Inferior parietal cortex (tissue), 1 donor: ENCODE results near the gene PPP1R13B.

Experiments
- DNase-seq: peaks from one replicate; pipeline ENCODE4 v3.0.0-alpha.2; 2016; ENCODE audit errors: extremely low spot score

The PPP1R13B gene

DNA sequence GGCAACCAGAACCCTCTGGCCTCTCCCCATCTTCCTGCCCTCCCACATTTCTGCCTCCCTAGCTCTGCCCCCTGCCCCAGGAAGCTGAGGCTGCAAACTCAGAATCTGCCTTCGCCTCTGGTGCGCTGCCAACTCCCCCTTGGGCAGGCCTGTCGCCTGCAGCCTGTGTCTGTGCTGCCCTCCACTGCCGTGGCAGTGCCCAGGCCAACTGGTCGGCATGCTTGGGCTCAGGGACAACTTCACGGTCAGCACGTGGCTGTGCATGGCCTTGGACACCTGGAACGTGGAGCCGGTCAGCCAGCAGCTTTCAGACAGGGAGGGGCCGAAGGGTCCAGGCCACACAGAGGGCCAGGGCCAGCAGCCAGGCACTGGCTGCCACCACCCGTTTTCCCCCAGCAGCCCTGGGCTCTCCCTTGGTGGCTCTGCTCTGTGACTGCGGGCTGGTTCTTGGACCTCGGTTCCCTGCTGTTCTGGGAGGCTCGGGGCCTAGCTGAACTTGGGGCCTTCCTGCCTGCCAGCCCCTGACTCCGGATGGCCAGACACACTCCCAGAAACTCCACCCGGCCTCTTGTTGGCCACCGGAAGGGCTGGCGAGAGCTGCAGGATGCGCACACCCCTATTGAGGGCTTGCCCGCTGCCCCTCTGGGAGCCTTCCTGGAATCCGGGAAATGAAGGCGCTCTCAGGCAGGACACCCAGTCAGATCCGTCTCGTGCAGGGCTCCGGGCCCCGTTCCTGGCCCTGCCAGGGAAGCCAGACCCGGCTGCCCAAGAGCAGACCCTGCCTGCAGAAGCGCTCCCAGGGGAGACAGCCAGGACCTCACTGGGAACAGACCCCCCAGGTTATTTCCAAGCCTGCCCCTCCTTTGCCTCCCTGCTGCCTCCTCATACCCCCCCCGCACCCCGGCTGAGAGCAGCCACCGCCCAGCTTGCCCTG is 34.2 kb upstream of the PPP1R13B start:
- no peak for DNase-seq

DNA sequence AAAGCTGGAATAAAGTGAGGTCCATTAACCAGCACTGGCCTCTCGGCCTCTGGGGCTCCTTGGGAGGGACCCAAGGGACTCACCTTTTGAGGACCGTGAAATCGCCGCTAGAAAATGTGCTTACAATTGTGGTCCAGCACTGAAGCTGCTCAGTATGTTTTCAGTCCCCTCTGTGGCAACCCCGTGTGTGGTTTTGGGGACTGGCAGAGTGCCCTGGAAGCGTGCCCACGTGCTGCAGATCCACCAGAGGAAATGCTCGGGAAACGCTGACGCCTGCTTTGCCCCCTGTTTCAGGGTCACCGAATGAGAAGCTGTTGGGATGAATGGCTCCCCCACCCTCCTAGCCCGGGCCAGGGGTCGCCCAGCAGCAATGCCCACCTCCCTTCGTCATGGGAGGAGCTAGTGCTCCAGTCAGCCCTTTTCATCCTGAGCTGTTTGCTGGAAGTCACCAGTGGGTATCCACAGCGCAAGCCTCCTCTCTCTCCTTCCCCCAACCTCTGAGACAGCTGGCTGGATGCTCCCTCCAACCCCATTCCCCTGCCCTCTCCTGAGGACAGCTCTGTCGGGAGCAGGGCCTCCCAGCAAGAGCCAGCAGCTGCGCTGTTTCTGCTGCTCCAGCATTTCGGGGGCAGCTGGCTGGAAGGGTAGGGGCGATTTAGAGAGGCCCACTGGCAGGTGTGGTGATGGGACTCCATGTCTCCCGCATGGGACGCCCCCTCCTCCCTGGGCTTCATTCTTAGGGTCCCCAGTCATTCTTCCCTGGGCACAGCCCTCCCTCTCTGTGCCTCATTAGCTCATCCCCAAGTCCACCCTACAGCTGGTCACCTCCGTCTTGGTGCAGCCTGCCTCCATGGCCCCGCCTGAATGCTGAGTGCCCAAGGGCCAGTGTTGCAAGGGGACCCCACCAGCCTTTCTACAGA is 33.2 kb upstream of the PPP1R13B start:
- no peak for DNase-seq

DNA sequence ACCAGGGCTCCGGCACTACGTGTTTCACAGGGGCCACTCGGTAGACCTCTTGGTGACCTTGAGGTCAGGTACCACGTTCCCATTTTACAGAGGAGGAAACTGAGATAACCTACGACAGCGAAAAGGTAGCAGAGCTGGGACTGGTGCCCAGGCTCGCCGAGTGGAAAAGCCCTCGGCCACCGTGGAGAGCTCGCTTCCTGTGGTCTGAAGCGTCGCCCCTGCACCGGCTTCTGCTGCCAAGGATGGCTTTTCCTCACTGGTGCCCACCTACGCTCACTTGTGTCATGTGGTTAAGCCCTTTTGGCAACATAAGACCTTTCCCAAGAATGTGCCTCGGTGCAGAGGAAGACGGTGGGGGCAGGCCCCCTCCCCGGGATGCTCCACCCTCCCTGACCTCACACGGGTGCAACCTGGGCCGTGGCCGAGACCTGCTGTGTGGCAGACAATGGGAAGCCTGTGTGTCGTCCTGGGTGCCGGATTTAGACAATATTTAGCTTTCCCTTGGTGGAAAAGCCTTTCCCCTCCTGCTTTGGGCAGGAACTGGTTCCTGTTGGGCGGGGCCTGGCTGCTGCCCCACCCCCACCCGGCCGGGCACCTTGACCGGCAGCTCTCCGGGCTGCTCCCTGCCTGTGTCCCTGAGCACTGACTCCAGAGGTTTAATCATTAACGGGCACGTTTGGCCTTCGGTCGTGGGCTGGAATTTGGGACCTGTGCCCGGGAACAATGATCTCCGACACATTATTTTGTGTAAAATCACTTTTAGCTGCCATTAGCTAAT is 32.4 kb upstream of the PPP1R13B start:
- DNase-seq, result no peak

DNA sequence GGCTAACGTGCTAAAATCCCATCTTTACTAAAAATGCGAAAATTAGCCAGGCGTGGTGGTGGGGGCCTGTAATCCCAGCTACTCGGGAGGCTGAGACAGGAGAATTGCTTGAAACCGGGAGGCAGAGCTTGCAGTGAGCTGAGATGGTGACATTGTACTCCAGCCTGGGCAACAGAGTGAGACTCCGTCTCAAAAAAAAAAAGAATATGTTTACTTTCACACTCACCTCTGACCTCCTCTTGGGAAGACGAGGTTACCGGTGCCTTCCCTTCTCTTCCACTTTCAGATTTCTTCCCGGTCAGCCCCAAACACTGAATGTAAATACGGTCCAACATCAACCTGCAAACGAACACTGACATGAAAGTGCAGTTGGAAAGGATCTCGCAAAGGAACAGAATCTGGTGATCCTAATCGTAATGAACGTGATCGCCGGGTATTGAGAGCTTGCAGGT is 31.8 kb upstream of the PPP1R13B start:
- DNase-seq, result no peak

DNA sequence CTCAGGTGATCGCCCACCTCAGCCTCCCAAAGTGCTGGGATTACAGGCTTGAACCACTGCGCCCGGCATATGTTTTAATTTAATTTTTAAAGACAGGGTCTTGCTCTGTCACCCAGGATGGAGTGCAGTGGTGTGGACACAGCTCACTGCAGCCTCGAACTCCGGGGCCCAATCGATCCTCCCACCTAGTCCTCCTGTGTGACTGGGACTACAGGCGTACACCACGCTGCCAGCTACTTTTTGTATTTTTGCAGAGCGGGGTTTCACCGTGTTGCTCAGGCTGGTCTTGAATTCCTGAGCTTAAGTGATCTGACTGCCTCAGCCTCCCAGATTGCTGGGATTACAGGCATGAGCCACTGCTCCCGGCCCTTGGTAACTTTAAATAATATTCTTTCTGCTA is 30.8 kb upstream of the PPP1R13B start:
- no peak for DNase-seq

DNA sequence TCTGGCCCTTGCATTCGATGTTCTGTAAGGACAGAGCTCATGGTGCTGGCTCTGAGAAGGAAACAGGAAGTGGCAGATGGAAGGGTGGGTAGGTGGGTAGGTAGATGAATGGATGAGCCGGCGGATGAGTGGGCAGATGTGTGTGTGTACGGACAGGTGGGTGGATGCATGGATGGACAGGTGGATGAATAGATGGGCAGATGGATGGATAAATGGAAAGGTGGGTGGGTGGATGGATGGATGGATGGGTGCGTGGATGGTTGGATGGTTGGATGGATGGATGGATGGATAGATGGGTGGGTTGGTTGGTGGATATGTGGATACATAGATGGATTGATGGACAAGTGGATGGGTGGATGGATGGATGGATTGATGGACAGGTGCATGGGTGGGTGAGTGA is 27.6 kb upstream of the PPP1R13B start:
- DNase-seq, result no peak

DNA sequence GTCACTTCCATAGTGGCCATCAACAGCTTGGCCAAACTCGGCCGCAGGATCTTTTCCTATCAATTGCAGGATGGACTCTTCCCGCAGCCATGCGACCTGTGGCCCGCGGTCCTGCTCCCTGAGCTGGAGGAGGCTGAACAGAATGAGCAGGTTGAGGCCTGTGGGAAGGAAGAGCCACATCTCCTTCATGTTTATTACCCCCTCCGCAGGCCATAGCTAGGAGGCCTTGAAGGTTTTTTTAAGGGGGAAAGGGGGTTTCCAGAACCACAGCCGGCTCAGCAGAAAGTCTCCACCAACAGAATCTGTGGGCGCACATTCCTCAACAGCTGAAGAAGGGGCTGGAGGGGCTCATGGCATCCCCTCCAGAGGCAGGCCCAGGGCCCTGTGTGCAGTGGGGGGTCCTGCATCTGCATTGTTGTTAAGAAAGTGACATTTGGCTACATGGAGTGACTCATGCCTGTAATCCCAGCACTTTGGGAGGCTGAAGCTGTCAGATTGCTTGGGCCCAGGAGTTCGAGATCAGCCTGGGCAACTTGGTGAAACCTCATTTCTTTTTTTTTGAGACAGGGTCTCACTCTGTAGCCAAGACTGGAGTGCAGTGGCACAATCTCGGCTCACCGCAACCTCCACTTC is 25.2 kb upstream of the PPP1R13B start:
- DNase-seq, result no peak

DNA sequence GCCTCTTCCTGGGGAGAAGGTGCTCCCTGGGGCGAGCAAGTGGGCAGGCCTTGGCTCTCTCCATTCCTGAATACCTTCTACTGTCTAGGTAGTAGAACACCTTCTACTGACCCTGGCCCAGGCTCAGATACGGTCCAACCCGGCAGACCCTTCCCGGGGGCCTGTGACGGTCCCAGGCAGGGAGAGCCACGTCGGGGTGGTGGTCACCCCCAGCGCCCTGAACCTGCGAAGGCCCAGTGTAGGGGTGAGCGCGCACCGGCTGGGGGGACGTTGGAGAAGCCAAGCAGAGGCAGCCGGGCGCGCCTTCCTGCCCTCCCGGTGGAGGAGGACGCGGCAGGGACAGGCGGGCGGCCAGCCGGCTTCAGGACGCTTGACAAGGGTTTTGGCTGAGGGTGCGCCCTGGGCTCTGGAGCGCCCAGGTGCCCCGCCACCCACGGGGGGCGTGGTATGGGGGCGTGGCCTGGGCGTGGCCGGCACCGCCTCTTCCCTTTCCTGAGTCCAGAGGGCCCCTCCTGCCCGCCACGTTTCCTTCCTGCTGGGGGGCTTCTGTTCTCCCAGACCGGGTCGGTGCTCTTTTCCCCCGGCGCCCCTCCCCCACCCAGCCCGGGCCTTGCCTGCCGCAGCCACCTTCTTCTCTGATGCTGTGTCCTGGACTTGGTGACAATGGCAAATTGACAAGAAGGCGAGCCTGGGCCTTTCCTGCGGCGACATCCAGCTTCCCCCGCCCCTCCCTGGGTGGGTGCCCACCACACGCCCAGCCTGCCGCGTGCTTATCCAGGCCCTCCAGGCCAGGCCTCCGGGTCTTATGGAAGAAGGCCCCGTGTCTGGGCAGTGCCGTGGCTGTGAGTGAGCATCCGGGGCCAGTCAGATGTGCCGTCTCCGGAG is 24.5 kb upstream of the PPP1R13B start:
- DNase-seq, result no peak

DNA sequence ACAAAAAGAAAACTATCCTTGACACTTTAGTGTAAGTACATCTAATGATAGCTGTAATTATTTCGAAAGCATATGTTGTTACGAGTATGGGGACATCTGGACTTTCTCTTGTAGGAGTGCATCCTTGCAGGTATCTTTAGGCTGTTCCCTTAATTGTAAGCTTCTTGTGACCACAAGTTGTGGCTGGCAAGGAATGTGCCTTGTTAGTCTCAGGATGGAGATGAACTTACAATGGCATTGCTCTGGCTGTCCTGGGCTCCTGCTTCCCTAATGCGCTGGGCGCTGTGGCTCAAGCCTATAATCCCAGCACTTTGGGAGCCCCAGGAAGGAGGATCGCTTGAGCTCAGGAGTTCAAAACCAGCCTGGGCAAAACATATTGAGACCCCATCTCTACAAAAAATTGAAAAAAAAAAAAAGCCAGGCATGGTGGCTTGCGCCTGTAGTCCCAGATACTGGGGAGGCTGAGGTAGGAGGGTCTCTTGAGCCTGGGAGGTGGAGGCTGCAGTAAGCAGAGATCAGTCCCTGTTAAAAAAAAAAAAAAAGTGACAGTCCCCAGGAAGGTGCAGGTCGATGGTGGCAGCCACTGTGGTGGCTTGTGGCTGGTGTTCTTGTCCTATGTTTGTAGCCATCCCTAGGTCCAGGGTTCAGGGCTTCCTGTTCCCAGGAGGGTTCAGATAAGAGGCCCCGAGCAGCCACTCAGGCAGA is 23.7 kb upstream of the PPP1R13B start:
- DNase-seq, result no peak

DNA sequence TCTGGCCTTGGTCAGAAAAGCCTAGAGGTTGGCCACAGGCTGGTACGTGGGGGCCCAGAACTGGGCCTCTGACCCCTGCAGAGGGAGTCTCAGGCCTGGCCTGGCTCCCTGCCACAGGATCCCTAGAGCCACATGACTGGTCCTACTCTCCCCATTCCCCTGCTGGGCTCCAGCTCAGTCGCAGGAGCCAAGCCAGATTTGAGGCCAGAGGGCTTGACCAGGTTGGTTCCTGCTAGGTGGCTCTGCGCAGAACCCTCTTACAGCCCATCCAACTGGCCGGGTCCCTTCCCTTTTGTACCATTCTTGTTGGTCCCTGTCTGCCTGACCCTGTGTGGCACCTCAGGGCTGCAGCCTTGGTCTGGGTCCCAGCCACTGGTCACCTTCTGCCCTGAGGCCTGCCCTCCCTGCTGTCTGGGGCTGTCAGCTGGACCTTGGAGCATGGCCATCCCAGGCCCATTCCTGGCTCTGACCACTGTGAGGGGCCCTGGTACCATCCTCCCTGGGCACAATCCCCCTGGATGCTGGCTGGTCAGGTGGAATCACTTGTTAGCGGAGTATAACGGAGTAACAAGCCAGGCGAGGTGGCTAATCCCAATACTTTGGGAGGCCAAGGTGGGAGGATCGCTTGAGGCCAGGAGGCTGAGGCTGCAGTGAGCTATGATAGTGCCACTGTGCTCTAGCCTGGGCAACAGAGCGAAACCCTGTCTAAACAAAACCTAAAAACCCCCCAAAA is 22.9 kb upstream of the PPP1R13B start:
- no peak for DNase-seq

DNA sequence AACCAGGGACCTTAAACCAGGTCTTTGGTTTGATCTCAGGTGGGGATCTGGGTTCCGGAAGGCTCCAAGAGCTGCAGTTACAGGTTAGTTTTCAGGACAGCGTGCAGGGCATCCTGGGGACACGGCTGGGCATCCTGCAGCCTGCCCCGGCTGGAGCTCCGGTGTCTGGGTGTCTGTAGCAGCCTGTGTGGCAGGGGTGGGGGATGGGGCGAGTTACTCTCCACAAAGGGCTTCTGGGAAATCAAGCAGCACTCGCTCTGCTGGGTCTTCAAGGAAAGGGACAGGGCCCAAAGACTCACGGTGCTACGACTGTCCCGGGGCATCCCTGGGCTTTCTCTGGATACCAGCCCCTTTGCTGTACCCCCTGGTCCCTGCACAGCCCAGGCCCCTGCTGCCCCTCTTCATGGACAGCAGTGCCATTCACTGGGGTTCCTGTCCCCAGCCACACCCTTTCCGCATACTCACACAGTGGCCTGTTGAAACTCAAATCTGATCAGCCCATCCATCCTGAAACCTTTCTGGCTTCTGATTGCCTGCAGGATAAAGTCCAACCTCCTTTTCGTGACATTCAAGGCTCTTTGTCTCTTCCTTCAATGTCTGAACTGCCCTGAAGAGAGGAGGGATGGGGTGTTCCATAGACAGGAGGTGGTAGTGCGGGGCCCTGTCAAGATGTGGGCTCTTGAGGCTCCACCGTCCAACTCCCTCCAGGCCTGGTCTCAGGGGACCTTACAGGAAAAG is 22.2 kb upstream of the PPP1R13B start:
- DNase-seq, result no peak

DNA sequence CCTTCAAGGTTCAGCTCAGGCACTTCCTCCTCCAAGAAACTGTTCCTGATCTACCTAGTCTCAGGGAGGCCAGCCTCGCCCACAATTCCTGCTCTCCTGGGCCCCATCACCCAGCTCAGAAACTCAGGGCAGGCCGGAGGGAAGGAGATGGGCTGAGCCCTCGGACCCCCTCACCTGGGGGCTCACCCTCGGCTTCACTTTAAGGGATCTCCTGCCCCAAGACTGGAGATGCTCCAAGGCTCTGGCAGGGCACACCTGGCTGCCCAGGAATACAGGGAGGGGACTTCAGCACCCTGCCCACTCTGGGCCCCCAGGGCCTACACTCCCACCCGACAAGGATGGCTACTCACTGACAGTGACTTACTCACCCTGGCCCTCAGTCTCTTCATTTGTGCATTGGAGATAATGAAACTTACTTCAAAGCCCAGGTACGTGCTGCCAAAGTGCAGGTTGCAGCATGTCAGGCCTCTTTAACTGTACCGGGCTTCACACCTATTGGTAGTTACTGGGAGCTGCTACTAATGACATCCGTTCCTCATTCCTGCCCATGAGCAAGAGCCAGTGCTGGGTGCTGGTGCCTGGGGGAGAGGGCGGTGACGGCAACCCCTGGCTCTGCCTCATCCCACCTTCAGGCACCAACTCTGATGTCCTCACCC is 21.0 kb upstream of the PPP1R13B start:
- no peak for DNase-seq

DNA sequence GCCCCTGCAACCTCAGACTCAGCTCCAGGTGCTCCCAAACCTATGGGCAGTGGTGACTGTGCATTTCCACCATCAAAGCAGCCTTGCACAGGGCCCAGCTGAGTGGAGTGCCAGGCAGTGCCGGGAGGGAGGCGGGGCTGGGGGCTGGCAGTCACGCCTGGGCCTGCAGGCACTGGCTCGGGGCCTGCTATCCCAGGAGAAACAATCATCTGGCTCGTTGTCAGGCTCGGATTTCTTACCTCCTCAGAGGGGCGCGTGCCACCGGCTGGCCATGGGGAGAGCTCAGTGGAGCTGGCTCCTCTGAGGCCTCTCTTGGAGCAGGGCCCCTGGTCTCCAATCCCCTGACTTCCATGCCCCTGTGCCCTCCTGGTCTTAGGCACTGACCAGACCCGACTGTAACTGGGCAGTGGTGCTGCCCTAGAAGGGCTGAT is 20.2 kb upstream of the PPP1R13B start:
- no peak for DNase-seq

DNA sequence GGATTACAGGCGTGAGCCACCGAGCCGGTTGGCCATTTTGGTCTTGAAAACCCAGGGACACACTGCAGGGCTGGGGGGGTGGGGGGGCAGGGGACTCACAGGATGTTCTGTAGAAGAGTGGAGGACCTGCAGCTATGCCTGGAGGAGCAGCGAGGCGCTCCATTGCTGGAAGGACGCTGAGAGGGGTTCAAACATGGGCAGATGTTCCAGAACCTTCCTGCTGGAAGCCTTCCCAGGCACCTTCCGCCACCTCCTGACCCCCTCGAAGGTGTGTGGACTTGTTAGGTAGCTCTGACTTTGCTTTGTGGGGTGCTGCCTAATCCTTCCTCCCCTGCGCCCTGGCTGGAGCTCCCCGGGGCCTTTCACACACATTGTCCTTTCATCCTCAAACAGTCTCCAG is 19.6 kb upstream of the PPP1R13B start:
- DNase-seq, result no peak

DNA sequence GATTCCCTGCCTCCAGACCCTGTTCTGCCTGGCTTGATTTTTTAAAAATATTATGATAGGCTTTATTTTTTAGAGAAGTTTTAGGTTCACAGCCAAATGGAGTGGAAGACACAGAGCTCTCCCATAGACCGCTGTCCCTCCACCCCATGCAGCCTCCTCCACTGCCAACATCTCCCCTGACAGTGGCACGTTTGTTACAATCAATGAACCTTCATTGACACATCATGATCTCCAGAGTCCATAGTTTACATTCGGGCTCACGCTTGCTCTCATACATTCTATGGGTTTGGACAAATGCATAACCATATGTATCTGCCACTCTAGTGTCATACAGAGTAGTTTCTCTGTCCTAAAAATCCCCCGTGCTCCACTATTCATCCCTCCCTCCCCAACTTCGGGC is 15.9 kb upstream of the PPP1R13B start:
- no peak for DNase-seq

DNA sequence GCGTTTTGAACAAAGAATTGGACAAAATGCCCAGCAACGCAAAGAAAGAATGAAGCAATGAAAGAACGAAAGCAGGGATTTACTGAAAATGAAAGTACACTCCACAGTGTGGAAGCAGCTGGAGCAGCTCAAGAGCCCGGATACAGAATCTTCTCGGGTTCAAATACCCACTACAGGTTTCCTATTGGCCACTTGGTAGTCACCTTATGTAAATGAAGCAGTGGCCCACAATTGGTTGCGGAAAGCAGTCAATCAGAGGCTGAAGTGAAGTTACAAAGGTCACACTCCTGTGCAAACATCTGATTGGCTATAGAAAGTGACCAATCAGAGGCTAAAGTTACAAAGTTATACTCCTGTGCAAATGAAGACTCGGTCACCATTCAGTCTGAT is 15.0 kb upstream of the PPP1R13B start:
- DNase-seq, result no peak
